DND-41 (cell line): ENCODE results near the gene HNF1B.

Experiments used
- CTCF ChIP-seq: IDR thresholded peaks from 2 replicates; pipeline ENCODE4 v1.5.1; 2012; ENCODE audit warnings: borderline replicate concordance, low read length, moderate library complexity, mild to moderate bottlenecking; ENCODE audit not compliant: poor library complexity, severe bottlenecking; ENCODE audit errors: extremely low read depth
- EZH2 ChIP-seq: IDR thresholded peaks from 3 replicates; pipeline ENCODE4 v1.6.1; 2012; ENCODE audit warnings: borderline replicate concordance, low read depth, mild to moderate bottlenecking, moderate library complexity, low read length, inconsistent platforms; ENCODE audit not compliant: severe bottlenecking

GRCh38 chr17:37659925-37660324, 84.9 kb downstream of the HNF1B start:
- no peak for TF ChIP-seq CTCF
- no peak for TF ChIP-seq EZH2
